ENCODE data around the gene CCDC141.

DNA sequence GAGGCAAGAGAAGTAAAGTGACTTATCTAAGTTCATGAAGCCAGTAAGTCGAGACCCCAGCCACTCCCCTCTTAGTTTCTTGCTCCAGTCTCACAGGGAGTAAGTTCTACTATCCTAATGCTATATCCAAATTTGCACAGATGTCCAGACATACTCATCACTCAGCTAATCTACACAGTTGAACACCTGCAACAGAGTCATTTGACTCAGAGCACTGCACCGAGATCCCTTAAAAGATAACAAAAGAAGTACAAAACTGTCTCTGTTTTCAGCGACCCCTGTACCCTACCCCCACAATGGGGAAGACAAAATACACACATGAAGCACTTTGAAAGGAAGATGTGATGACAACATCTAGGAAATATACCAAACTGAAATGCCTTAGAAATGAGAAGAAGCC, 22.6 kb upstream of the CCDC141 start:
- no peak for TF ChIP-seq CTCF (IDR thresholded peaks at IDR 0.05; ENCODE audit: insufficient read depth, low read length)
- TF ChIP-seq REST (IDR thresholded peaks at IDR 0.05; ENCODE audit: insufficient replicate concordance, low read depth), result no peak
- TF ChIP-seq POLR2AphosphoS5 (IDR thresholded peaks at IDR 0.05; ENCODE audit: low read depth), result no peak
